Suprapubic skin (tissue), 3 donors: ENCODE results near the gene TBC1D16.

Experiments
- EP300 ChIP-seq: sonication (generic); formaldehyde crosslinking; IDR thresholded peaks from one replicate; pipeline ENCODE4 v1.6.1; 2017; ENCODE audit warnings: antibody characterized with exemption
- POLR2A ChIP-seq, 2 donors: fragments of 450-650 bp; IDR thresholded peaks; one replicate each; pipeline ENCODE4 v1.6.1; 2017; ENCODE audit warnings: antibody characterized with exemption in 2 of 2, mild to moderate bottlenecking in 2 of 2, moderate library complexity in 2 of 2
- TF ChIP-seq, protein P1 (sequence below), 2 donors: fragments of 200-600 bp in 1 of 2; fragments of 450-650 bp in 1 of 2; sonication (generic) in 1 of 2; IDR thresholded peaks; one replicate each; pipeline ENCODE4 v1.5.1; 2016 to 2019; ENCODE audit warnings: antibody characterized with exemption in 2 of 2, mild to moderate bottlenecking in 1 of 2, moderate library complexity in 1 of 2

DNA sequence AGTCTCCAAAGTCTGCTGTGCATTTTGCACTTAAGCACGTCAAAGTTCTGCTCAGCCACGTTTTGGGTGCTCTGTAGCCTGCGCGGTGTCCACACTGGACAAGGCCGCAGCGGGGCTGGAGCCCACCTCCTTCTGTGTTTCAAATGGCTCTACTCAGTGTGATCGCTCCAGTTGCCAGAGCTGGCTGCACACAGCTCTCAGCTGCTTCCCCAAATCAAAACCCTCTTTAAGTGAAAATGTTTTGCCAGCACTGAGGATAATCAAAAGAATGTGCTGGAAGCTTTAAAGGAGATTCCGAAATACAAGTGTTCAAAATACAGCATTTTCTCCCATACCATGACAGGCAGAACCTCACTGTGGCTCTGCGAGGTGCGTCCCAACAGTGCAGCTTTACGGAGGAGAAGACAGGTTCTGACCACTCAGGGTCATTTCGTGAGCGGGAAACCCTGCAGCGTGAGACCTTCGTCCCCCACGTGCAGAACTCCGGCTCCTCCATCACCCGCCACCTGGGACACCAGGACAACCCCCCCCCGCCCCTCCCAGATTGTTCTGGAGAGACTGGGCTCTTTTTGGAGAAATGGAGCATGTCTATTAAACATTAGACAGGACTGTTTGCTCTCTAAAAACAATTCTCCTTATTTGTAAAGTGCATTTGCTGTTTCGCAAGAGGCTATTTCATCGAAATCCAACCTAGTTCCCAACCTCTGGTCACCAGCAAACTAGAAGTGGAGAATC is 16.6 kb downstream of the TBC1D16 start:
- no peak for TF ChIP-seq POLR2A (IDR thresholded peaks at IDR 0.05)
- TF ChIP-seq EP300, result no peak
- TF ChIP-seq, protein P1, sequence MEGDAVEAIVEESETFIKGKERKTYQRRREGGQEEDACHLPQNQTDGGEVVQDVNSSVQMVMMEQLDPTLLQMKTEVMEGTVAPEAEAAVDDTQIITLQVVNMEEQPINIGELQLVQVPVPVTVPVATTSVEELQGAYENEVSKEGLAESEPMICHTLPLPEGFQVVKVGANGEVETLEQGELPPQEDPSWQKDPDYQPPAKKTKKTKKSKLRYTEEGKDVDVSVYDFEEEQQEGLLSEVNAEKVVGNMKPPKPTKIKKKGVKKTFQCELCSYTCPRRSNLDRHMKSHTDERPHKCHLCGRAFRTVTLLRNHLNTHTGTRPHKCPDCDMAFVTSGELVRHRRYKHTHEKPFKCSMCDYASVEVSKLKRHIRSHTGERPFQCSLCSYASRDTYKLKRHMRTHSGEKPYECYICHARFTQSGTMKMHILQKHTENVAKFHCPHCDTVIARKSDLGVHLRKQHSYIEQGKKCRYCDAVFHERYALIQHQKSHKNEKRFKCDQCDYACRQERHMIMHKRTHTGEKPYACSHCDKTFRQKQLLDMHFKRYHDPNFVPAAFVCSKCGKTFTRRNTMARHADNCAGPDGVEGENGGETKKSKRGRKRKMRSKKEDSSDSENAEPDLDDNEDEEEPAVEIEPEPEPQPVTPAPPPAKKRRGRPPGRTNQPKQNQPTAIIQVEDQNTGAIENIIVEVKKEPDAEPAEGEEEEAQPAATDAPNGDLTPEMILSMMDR (IDR thresholded peaks at IDR 0.05), result no peak
